ENCODE measurements around the gene COL17A1. TPM values are rescaled to one million over a fixed set of nuclear protein-coding genes. Genes with fewer than 3 reads are reported as not detected.
A peak's percentile ranks its signal among the peaks of the same experiment; 100 is the strongest.

The COL17A1 gene
- polyA plus RNA-seq (2011; rRNA removed) (not detected in 2 replicates), polyA minus RNA-seq (2011; rRNA and poly(A)+ RNA removed) (0.04 TPM in 1 of 2 replicates, not detected in the other)

DNA sequence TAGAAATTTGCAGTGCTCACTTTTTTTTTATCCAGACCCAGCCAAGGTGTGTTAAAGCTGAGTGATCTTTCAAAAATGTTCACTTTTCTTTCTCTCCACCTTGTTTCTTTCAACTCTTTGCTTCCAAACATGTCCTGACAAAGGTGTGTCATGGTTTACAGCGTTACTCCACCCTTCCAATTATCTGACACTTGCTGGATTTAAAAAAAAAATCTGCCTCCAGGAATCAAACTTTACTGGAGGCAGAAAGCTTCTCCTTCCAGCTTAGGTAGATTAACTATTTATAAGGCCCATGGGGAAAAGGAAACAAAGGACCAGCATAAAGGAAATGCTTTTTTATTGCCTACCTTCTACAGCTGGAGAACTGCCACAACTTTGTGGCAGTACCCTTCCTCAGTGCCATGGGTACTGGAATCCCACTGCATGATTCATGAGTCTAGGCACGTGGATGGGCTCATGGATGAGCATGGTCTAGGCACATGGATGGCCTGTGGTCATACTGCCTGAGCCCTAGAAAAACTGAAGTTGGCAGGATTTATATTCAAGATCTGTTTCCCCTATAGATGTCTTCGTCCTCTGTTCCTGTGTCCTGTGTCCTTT, at the start of gene COL17A1:
Gene COL17A1, minus strand, starts transcription at position 80 of the 600 bp plus-strand sequence. CDS start 5,207 bp downstream, outside the sequence.
- H3K27ac ChIP-seq (ENCODE audit: low read depth, low read length): no peak within 1 kb of the TSS
- H3K9me3 ChIP-seq (ENCODE audit: control insufficient read depth, insufficient read depth, low read length): no peaks in the 10 kb centered on the region
- DNase-seq (ENCODE audit: low read depth, low spot score): no peak
- peaks cover 14% of the 10 kb centered on the region for H3K27me3 ChIP-seq (ENCODE audit: control insufficient read depth, insufficient read depth, low read length)
- ChIA-PET POLR2A (no interaction called here), CTCF (no interaction called here)
- no peak for TF ChIP-seq CTCF (IDR thresholded peaks at IDR 0.05; ENCODE audit: low read depth, low read length)
- no peak within 1 kb of the TSS for H3K4me3 ChIP-seq (ENCODE audit: low read depth, low read length)

GRCh38 chr10:104130041-104130440, 44.4 kb upstream of the COL17A1 start:
- DNase-seq (ENCODE audit: low read depth, low spot score): no peak
- Histone ChIP-seq H3K9me3 (ENCODE audit: control insufficient read depth, insufficient read depth, low read length) (no peaks in the 10 kb centered on the region), H3K4me3 (ENCODE audit: low read depth, low read length) (no peak overlapping the region), H3K27me3 (ENCODE audit: control insufficient read depth, insufficient read depth, low read length) (peaks cover 5% of the 10 kb centered on the region), H3K27ac (ENCODE audit: low read depth, low read length) (no peak overlapping the region)
- POLR2A ChIA-PET: no interaction called here
- CTCF ChIA-PET: interaction anchor here (0.9 to 1.4 kb wide), 2 partner anchors 9 to 10 kb away, joined by 3 to 5 read pairs; partner anchors contain the start of gene SFR1
- TF ChIP-seq CTCF (IDR thresholded peaks at IDR 0.05; ENCODE audit: low read depth, low read length): no peak

DNA sequence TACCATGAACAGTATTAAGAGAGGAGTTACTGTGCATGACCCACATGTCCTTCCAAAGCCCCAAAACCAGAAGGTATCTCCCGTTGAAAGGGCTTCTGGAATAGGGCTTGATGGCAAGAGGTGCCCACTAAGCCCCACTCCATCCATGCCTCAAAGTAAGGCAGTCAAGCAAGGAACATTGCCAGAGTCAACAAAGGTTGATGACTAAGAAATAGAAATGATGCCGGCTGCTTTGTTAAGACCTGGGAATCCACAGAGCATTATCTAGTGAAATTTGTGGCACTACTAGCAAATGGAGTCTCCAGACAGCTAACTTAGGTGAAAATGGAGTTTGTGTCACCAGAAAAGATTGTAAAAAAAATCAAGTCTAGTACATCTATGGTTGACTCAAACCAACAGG, 42.5 kb upstream of the COL17A1 start:
- H3K9me3 ChIP-seq (ENCODE audit: control insufficient read depth, insufficient read depth, low read length): no peaks in the 10 kb centered on the region
- H3K27me3 ChIP-seq (ENCODE audit: control insufficient read depth, insufficient read depth, low read length): peaks cover 5% of the 10 kb centered on the region
- no peak for DNase-seq (ENCODE audit: low read depth, low spot score)
- POLR2A ChIA-PET: no interaction called here
- no peak for TF ChIP-seq CTCF (IDR thresholded peaks at IDR 0.05; ENCODE audit: low read depth, low read length)
- no peak overlapping the region for H3K4me3 ChIP-seq (ENCODE audit: low read depth, low read length)
- CTCF ChIA-PET: no interaction called here
- H3K27ac ChIP-seq (ENCODE audit: low read depth, low read length): no peak overlapping the region

- Histone ChIP-seq H3K9me3 (ENCODE audit: control insufficient read depth, insufficient read depth, low read length) (no peaks in the 10 kb centered on the region), H3K27me3 (ENCODE audit: control insufficient read depth, insufficient read depth, low read length) (no peaks in the 10 kb centered on the region), H3K4me3 (ENCODE audit: low read depth, low read length) (no peak overlapping the region), H3K27ac (ENCODE audit: low read depth, low read length) (no peak overlapping the region)
- ChIA-PET CTCF (interaction anchor here (0.9 kb wide), 1 partner anchor 12 kb away, joined by 3 read pairs; no protein-coding TSS in a partner anchor), POLR2A (no interaction called here)
- DNase-seq (ENCODE audit: low read depth, low spot score): no peak
- TF ChIP-seq CTCF (IDR thresholded peaks at IDR 0.05; ENCODE audit: low read depth, low read length): 0 out of 2 replicates have a peak, but pooled peaks have one; percentile 13
Observed at GRCh38 chr10:104127411-104127810, 41.7 kb upstream of the COL17A1 start.

DNA sequence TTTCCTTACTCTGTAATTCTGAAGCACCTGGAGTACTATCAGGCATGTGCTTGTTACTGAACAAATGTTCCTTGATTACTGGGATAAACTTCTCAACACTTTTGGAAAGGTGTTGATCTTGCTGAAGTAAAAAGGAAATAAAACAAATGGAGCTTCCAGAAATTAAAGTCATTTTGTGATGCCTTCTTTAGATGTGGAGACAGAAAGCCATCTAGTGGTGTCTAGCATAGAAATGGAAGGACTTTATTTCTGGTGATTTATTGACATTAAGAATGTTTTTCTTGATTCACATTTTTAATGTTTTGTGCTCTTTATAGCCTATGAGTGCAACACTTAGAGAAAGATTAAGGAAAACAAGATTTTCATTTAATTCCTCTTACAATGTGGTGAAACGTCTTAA, 37.7 kb upstream of the COL17A1 start:
- no peak overlapping the region for H3K27ac ChIP-seq (ENCODE audit: low read depth, low read length)
- CTCF ChIA-PET: interaction anchor here (0.5 to 5.7 kb wide), 7 partner anchors 54 to 236 kb away, joined by 3 to 35 read pairs (median 5); partner anchors contain the start of gene GSTO1
- H3K27me3 ChIP-seq (ENCODE audit: control insufficient read depth, insufficient read depth, low read length): no peaks in the 10 kb centered on the region
- H3K9me3 ChIP-seq (ENCODE audit: control insufficient read depth, insufficient read depth, low read length): no peaks in the 10 kb centered on the region; the same call in 1 of the 2 replicates
- DNase-seq (ENCODE audit: low read depth, low spot score): no peak
- POLR2A ChIA-PET: no interaction called here
- no peak overlapping the region for H3K4me3 ChIP-seq (ENCODE audit: low read depth, low read length)
- TF ChIP-seq CTCF (IDR thresholded peaks at IDR 0.05; ENCODE audit: low read depth, low read length): peak; percentile 42

Measured in AG04450 (cell line).